Measurements from ENCODE around the gene ZNF597. TPM values are rescaled to one million over a fixed set of nuclear protein-coding genes. Genes with fewer than 3 reads are reported as not detected.

Gene ZNF597
- total and polyA plus RNA-seq, 10 of the 15 experiments (the other 5 are each of a cell fraction or from before 2014, with no cell fraction given): 0.80 to 2.8 (median 2.0) TPM

DNA sequence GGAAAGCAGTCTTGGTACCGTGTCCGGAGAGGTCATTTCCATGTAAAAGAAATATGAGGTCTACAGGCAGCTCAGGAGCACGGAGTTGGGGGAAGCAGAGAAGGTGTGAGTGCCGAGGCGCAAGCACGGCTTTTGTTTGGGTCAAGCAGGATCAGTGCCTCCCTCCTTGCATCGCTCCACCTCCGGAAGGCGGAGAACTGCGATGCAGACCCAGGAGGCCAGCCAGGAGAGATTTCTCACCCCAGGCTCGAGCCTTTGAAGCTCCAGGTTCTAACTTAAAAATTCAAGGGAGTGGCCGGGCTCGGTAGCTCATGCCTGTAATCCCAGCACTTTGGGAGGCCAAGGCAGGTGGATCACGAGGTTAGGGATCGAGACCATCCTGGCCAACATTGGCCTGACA, 25.2 kb upstream of the ZNF597 start (continued):
- TF ChIP-seq, protein P1, sequence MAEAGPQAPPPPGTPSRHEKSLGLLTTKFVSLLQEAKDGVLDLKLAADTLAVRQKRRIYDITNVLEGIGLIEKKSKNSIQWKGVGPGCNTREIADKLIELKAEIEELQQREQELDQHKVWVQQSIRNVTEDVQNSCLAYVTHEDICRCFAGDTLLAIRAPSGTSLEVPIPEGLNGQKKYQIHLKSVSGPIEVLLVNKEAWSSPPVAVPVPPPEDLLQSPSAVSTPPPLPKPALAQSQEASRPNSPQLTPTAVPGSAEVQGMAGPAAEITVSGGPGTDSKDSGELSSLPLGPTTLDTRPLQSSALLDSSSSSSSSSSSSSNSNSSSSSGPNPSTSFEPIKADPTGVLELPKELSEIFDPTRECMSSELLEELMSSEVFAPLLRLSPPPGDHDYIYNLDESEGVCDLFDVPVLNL (IDR thresholded peaks at IDR 0.05; ENCODE audit: low read depth, low read length): no peak
- TF ChIP-seq MEF2B (IDR thresholded peaks at IDR 0.05; ENCODE audit: partially characterized antibody, poor library complexity, severe bottlenecking) (no peak), KAT2A (conservative IDR thresholded peaks at IDR 0.05; ENCODE audit: control insufficient read depth, low read depth, low read length) (no peak), BHLHE40 (IDR thresholded peaks at IDR 0.05; ENCODE audit: borderline replicate concordance in 1 of 2, low read depth in 2 of 2, low read length in 1 of 2) (no peak), SUZ12 (IDR thresholded peaks at IDR 0.05; ENCODE audit: unreplicated experiment) (no peak), SREBF1 (IDR thresholded peaks at IDR 0.05; ENCODE audit: low read length) (no peak), ATF7 (IDR thresholded peaks at IDR 0.05; ENCODE audit: low read depth) (no peak), TARDBP (IDR thresholded peaks at IDR 0.05; ENCODE audit: borderline replicate concordance) (no peak), SMC3 (IDR thresholded peaks at IDR 0.05; ENCODE audit: borderline replicate concordance, low read length) (no peak), RB1 (IDR thresholded peaks at IDR 0.05; ENCODE audit: borderline replicate concordance) (no peak)
- TF ChIP-seq, protein P2, sequence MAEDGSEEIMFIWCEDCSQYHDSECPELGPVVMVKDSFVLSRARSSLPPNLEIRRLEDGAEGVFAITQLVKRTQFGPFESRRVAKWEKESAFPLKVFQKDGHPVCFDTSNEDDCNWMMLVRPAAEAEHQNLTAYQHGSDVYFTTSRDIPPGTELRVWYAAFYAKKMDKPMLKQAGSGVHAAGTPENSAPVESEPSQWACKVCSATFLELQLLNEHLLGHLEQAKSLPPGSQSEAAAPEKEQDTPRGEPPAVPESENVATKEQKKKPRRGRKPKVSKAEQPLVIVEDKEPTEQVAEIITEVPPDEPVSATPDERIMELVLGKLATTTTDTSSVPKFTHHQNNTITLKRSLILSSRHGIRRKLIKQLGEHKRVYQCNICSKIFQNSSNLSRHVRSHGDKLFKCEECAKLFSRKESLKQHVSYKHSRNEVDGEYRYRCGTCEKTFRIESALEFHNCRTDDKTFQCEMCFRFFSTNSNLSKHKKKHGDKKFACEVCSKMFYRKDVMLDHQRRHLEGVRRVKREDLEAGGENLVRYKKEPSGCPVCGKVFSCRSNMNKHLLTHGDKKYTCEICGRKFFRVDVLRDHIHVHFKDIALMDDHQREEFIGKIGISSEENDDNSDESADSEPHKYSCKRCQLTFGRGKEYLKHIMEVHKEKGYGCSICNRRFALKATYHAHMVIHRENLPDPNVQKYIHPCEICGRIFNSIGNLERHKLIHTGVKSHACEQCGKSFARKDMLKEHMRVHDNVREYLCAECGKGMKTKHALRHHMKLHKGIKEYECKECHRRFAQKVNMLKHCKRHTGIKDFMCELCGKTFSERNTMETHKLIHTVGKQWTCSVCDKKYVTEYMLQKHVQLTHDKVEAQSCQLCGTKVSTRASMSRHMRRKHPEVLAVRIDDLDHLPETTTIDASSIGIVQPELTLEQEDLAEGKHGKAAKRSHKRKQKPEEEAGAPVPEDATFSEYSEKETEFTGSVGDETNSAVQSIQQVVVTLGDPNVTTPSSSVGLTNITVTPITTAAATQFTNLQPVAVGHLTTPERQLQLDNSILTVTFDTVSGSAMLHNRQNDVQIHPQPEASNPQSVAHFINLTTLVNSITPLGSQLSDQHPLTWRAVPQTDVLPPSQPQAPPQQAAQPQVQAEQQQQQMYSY (CRISPR knock-in tag; IDR thresholded peaks at IDR 0.05): no peak
